GM21381 (cell line): ENCODE results near the gene FKBP5.
"Not testable (repeated sequence)": the region's sequence is repeated elsewhere in the genome, so short reads cannot be mapped to it uniquely, and the experiment has no call there.

Experiments used
- ATAC-seq: cut with Tn5 transposase; IDR thresholded peaks from one replicate; pipeline ENCODE4 v1.9.1; 2021; ENCODE audit warnings: mild to moderate bottlenecking, moderate library complexity; ENCODE audit not compliant: unreplicated experiment

The FKBP5 gene

GRCh38 chr6:35589904-35590303 is 98.8 kb downstream of the FKBP5 start:
- ATAC-seq: no peak

DNA sequence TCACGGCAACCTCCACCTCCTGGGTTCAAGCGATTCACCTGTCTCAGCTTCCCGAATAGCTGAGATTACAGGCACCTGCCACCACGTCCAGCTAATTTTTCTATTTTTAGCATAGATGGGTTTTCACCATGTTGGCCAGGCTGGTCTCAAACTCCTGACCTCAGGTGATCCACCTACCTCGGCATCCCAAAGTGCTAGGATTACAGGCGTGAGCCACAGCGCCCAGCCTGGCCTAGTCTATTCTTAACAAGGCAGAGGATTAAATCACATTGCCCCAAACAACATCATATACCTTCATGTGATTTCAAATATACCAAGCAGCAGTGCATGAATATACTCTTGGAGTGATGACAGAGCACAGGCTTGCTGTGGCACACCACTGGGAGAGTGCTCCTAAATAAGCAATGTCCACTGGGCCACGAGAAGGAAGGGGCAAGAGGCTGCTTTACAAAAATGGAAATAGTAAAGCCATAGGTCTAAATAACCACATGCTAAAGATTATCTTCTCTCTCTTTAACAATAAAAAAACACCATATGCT is 99.4 kb downstream of the FKBP5 start:
- ATAC-seq: no peak

GRCh38 chr6:35587167-35587566 is 101.5 kb downstream of the FKBP5 start:
- no peak for ATAC-seq

- ATAC-seq: no peak
Measured at GRCh38 chr6:35586542-35586941, 102.2 kb downstream of the FKBP5 start.

DNA sequence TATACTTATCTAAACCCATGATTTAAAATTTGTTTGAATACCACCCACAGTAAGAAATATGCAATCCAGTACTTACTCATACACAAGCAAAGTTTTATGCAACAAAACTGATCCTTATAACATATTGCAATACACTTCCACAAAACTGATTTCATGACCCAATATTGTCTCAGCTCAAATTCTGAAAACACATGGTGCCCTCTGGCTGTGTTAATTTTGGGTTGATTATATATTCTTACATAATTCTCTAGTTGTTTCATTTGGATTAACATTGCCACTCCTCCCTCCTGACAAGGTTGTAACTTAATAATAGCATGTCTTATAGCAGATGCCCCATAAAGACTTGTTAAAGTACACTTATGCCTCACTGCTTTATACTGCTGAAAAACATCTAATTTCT is 103.1 kb downstream of the FKBP5 start:
- ATAC-seq: no peak

DNA sequence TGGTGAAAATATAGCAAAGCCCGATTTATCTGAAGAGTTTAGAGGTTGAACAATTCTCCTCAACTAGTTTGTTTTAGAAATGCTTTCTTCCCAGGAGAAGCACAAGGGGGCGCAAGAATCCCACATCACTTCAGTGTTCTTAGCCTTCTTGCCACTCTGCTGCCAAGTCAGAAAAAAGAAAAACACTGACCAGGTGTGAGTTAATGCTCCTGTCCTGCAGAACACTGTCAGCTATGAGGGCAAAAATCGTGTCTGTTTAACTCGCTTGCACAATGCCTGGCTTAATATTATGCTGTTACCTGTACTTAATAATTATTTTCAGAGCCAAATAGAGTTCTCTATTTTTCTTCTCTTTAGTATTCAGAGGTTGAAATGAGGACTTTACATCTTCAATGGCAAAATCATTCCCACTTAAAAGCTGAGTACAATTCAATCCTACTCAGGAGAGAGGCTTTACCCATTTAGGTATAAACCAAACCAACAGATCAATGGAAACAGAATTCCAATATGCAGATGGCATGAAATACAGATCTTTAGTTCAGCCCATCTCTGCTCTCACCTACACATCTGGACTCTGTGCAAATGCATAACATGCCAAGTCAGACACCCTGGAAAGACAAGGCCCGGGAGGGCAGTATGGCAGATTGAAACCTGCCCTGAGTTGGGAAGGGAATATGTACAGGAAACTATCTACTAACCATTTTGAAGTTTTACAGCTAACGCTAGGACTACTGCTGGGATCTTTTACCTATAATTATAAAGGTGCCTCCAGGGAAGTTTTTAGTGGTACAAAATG is 104.6 kb downstream of the FKBP5 start:
- no peak for ATAC-seq

- ATAC-seq: no peak
Measured at GRCh38 chr6:35582315-35582714, 106.4 kb downstream of the FKBP5 start.

DNA sequence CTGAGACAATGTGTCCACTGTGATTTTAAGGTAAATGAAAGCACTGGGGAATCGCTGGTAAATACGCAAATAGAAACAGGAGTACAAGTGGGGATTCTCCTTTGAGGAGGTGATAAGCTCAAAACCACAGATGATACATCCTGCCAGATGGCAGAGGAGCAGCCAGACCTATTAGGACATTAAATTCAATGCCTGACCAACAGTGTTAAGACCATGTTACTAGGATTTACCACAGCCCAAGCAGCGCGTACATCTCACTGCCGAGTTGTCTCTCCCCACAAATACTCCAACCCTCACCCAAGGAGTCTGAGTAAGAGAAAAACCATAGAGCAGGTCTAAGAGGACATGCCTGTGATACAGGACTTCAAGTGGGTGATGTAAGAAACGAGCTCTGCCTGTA is 107.1 kb downstream of the FKBP5 start:
- no peak for ATAC-seq

DNA sequence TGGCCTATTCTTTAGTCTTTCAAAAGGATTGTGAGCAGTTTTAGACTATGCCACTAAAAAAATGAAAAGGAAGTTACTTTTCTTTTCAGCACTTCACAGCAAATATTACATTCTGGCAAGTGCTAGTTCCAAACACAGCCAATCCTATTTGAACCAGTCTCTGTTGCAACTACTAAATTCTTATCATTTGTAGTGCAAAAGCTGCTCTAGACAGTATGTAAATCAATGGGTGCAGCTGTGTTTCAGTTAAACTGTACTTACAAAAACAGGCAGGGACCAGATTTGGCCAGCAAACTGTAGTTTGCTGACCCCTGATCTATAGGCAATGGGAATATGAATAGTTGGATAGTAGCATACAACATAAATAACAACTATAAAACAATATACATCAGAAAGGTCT is 107.9 kb downstream of the FKBP5 start:
- ATAC-seq: no peak

DNA sequence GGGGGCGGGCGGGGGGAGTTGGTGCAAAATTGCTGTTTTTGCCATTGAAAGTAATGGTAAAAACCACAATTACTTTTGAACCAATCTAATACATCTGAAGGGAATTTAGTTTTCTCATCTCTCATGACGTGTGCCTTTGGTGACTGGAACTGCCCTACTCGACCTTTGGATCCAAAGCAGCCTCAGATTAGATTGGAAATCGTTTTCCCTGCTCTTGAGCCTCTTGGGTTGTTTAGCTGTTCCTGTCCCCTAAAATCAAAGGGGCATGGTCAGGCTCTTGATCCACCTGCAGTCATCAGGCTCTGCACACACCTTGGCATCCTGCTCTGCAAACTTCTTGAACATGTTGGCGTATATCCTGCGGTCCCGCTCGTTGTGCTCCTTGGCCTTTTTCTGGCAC is 112.0 kb downstream of the FKBP5 start:
- no peak for ATAC-seq

DNA sequence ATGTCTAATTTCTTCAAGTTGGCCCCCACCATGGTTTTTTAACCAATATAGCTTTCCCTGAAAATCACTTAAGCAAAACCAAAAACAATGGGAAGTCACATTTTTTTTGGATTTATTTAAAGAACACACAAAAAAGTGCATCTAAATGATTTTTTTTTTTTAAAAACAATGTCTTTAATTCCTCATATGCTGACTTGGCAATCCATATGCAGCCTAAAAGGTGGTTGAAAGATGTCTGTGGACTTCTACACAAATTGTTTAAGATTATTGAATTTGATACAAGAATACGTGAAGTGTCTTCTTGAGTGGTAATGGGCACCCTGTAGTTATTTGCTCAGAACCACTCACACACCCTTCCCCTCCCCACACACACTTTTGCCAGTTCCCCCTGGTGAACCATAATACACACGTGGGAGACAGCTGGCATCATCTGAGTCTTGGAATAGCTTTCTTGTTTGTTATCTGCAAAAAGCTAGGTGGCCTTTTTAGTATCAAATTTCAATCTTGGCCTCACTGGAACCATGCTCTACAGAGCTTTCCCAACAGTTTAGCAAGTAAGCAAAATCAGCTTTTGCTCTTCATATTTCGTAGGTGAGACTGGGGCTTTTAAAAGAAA is 115.1 kb downstream of the FKBP5 start:
- no peak for ATAC-seq

DNA sequence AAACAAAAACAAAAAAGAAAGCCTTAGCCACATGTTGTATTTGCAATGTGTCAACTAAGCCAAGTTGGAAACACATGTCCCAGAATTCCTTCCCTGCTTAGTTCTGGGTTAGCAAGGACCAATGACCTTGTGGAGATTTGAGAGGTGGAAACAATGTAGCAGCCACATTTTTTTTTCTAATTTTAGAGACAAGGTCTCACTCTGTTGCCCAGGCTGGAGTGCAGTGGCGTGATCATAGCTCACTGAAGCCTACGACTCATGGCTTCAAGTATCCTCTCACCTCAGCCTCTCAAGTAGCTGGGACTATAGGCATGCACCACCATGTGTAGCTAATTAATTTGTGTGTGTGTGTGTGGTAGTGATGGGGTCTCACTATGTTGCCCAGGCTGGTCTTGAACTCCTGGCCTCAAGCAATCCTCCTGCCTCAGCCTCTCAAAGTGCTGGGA is 117.8 kb downstream of the FKBP5 start:
- ATAC-seq: not testable (repeated sequence)

DNA sequence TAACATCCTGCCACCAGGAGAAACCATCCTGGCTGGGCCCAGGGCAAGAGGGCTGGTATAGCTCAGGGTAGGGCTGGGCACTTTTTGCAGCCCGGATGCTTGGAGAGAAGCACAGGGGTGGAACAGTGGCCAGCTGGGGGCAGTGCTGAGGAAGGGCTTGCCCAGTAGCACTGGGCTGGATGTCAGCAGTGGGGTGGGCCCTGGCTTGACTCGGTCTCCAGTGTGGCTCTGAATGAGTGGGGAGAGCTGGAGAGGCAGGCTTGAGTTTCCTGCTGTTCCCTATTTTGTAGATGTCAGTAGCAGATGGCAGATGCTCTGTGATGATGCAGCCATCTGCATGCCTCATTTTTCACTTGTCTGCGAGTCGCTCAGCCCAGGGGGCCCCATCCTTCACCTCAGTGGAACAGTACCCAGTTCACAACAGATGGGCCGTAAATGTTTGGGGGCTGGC is 119.7 kb downstream of the FKBP5 start:
- ATAC-seq: no peak

GRCh38 chr6:35566794-35567193 is 121.9 kb downstream of the FKBP5 start:
- ATAC-seq: no peak

- no peak for ATAC-seq
Measured at GRCh38 chr6:35564733-35565132, 124.0 kb downstream of the FKBP5 start.

- no peak for ATAC-seq
Measured at GRCh38 chr6:35562060-35562459, 126.7 kb downstream of the FKBP5 start.

DNA sequence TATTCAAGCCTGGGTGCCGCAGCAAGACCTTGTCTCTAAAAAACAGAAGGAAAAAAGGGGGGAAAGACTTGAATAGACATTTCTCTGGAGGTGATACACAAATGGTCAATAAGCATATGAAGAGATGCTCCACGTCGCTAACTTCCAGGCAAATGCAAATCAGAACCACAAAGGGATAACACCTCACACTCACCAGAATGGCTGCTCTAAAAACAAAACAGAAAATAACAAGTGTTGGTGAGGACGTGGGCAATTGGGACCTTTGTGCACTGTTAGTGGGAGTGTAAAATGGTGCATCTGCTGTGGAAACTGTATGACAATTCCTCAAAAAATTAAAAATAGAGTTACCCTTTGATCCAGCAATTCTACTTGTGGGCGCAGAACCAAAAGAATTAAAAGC is 127.6 kb downstream of the FKBP5 start:
- no peak for ATAC-seq

- ATAC-seq: no peak
Measured at GRCh38 chr6:35558571-35558970, 130.1 kb downstream of the FKBP5 start.

- no peak for ATAC-seq
Measured at GRCh38 chr6:35557239-35557638, 131.5 kb downstream of the FKBP5 start.

DNA sequence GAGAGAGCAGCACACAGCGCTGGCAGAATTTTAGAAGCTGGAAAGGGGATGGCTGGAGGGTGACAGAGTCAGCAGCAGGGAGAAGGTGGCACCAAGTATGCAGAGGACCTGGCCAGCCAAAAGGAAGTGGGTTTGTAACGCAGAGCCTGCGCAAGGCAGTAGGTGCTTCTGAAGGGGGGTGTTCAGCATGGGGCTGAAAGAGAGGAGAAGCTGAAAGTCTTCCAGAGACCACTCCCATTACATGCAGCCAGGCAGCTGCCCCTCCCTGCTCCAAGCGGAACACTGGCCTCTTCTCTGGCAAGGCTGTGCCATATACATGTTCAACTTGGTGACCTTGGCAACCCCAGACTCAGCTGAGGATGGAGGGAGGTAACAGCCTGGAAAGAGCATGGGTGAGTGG is 133.9 kb downstream of the FKBP5 start:
- no peak for ATAC-seq

DNA sequence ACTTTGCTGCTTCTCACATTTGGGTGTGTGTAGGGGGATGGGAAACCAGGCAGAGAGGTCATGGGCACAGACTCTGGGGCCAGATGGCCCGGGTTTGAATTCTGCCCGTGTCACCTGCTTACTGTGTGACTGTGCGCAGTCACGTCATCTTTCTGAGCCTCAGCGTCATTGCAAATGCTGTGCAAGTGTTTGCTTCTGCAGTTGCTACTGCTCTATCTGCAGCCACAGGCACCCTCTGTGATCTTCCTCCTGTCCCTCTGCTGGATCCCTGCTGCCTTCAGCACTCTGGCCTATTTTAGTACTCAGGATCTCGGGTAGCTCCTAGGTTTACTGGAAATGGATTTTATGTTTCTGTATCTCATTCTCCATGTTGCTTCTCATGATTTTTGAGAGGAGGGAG is 135.4 kb downstream of the FKBP5 start:
- no peak for ATAC-seq

DNA sequence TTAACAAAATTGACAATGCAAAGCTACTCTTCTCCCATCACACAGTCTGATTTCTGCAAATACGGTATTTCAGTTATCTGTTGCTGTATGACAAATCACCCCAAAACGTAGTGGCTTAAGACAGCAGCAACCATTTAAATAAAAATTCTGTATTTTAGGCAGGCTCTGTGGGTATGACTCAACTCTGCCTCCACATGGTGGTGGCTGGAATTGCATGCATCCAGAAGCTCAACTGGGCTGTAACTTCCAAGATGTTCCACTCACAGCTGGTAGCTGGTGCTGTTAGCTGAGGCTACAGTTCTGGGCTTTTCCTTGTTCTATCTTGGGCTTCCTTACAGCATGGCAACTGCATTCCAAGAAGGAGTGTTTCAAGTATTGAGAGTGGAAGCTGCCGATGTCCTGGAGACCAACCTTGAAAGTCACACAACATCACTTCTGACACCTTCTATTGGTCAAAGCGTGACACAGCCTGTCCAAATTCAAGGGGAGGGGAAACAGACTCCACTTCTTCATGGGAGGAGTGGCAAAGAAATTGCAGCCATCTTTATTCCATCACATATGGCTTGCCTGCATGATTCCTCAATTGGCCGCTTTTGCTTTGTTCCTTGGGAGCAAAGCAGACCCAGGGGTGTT is 136.3 kb downstream of the FKBP5 start:
- no peak for ATAC-seq
